CD8-positive, alpha-beta memory T cell (primary cell): ENCODE measurements around the gene LRRC2. TPM values are rescaled to one million over a fixed set of nuclear protein-coding genes. Genes with fewer than 3 reads are reported as not detected.

ENCODE experiments used
- CTCF ChIA-PET: fragments of 350-600 bp; sonication (Branson Sonifier 250); formaldehyde crosslinking; loops from one replicate; lab custom pipeline; 2021; ENCODE audit warnings: antibody characterized with exemption; lab: Charles Lee
- POLR2A ChIA-PET: fragments of 350-600 bp; sonication (Branson Sonifier 250); formaldehyde crosslinking; loops from one replicate; lab custom pipeline; 2021; ENCODE audit warnings: antibody characterized with exemption; lab: Charles Lee
- DNase-seq, 5 donors: peaks; one replicate each; pipeline versions ENCODE4 v3.0.0 to v3.0.0-alpha.2; 2020 to 2022; ENCODE audit warnings: mixed read lengths in 1 of 5
- H3K27ac ChIP-seq: one replicate; pipeline ENCODE4 v1.7.0; 2013; ENCODE audit warnings: low read depth, mild to moderate bottlenecking, low read length, moderate library complexity
- H3K27me3 ChIP-seq: 2 replicates; pipeline ENCODE4 v1.7.0; 2013; ENCODE audit warnings: low read length, mild to moderate bottlenecking; ENCODE audit not compliant: insufficient read depth, poor library complexity, severe bottlenecking
- H3K36me3 ChIP-seq: 2 replicates; pipeline ENCODE4 v1.7.0; 2013; ENCODE audit warnings: mild to moderate bottlenecking, low read length, moderate library complexity; ENCODE audit not compliant: insufficient read depth
- H3K4me1 ChIP-seq: 2 replicates; pipeline ENCODE4 v1.7.0; 2013; ENCODE audit warnings: mild to moderate bottlenecking, low read length, moderate library complexity; ENCODE audit not compliant: insufficient read depth
- H3K4me3 ChIP-seq: 2 replicates; pipeline ENCODE4 v1.7.0; 2013; ENCODE audit warnings: mild to moderate bottlenecking, low read length
- H3K9me3 ChIP-seq: 2 replicates; pipeline ENCODE4 v1.7.0; 2013; ENCODE audit warnings: mild to moderate bottlenecking, low read length
- H3K27ac Mint-ChIP-seq, 8 donors: one replicate each; pipeline ENCODE4 v1.8.0; 2020 to 2021; ENCODE audit warnings: mixed read lengths in 8 of 8, mild to moderate bottlenecking in 6 of 8, inconsistent platforms in 3 of 8, moderate library complexity in 3 of 8
- H3K27me3 Mint-ChIP-seq, 2 donors: one replicate each; pipeline ENCODE4 v1.8.0; 2020 to 2021; ENCODE audit warnings: mixed read lengths in 2 of 2, mild to moderate bottlenecking in 1 of 2, moderate library complexity in 1 of 2
- H3K36me3 Mint-ChIP-seq, 3 donors: one replicate each; pipeline ENCODE4 v1.8.0; 2020 to 2021; ENCODE audit warnings: mixed read lengths in 3 of 3, inconsistent platforms in 1 of 3, mild to moderate bottlenecking in 1 of 3
- H3K4me1 Mint-ChIP-seq, 3 donors: one replicate each; pipeline ENCODE4 v1.8.0; 2020 to 2021; ENCODE audit warnings: mixed read lengths in 3 of 3, inconsistent platforms in 1 of 3, mild to moderate bottlenecking in 1 of 3
- H3K4me3 Mint-ChIP-seq, 7 donors: one replicate each; pipeline ENCODE4 v1.8.0; 2020 to 2021; ENCODE audit warnings: mixed read lengths in 7 of 7, mild to moderate bottlenecking in 6 of 7, moderate library complexity in 4 of 7, inconsistent platforms in 2 of 7
- H3K9me3 Mint-ChIP-seq, 5 donors: one replicate each; pipeline ENCODE4 v1.8.0; 2020 to 2022; ENCODE audit warnings: mixed read lengths in 5 of 5, mild to moderate bottlenecking in 3 of 5, moderate library complexity in 2 of 5, inconsistent platforms in 1 of 5
- polyA plus RNA-seq: library from polyadenylated mRNA; unstranded; fragments of 300-500 nt; fragmentation: Illumina TruSeq; gene quantifications from one replicate; pipeline ENCODE4 v1.2.3, GENCODE V29; 2021
- total RNA-seq, 2 experiments: library from RNA; stranded (reverse); gene quantifications; one replicate each; pipeline ENCODE4 v1.2.3, GENCODE V29; 2021

The LRRC2 gene
- total RNA-seq = under 1 TPM; 0.04 TPM
- polyA plus RNA-seq = not detected

DNA sequence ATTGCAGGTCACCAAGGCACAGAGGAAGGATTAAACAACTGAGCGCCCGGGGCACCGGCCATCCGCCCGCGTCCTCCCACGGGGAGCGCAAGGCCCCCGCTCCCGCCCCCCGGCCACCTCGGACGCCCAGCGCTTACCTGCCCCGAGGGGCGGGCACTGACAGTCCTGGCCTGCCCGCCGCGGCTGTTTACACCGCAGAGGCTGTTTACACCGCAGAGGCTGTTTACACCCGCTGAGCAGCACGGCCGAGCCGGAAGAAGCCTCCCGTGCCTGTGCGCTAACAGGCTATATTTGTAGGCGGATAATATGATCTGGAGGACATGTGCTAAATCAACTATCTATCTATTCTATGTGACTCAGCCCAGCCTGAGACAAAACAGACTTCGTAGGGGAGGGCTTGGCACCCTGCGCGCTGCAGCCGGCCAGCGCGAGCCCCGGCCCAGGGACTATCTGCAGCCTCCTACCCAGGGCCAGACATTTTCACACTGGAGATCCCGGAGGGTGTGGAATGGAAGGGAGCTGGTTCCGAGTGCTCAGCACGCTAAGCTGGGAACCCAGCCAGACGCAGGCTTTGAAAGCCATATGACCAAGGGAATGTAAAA, at the start of gene LRRC2:
Gene LRRC2, minus strand, starts transcription at position 263 of the 602 bp plus-strand sequence. CDS start 14,711 bp downstream, outside the sequence.
- H3K27me3 ChIP-seq = peaks cover 14% of the 10 kb centered on the region
- no peak within 1 kb of the TSS for H3K27ac ChIP-seq
- Mint-ChIP-seq H3K4me1 (peaks cover 5 to 20% (median 15%) of the 10 kb centered on the region in 3 donors), H3K27ac (peak within 1 kb of the TSS in 3 of 8 donors; percentile 17 to 41 (median 26)), H3K36me3 (peaks cover 0 to 16% (median 4%) of the 10 kb centered on the region in 3 donors), H3K9me3 (no peaks in the 10 kb centered on the region), H3K27me3 (peaks cover 5 to 36% of the 10 kb centered on the region in 2 donors), H3K4me3 (peak within 1 kb of the TSS; percentile 49 to 80 (median 67))
- peaks cover 10% of the 10 kb centered on the region for H3K4me1 ChIP-seq
- ChIA-PET CTCF (interaction anchor here (3.6 kb wide), 1 partner anchor 78 kb away, joined by 21 read pairs; no protein-coding TSS in a partner anchor), POLR2A (no interaction called here)
- no peaks in the 10 kb centered on the region for H3K36me3 ChIP-seq
- H3K4me3 ChIP-seq = peak within 1 kb of the TSS; percentile 41
- H3K9me3 ChIP-seq = no peaks in the 10 kb centered on the region
- peak in 4 of 5 donors; percentile 12 to 57 (median 14) for DNase-seq

- ChIA-PET CTCF (interaction anchor here (1.5 to 2.0 kb wide), 2 partner anchors 13 to 15 kb away, joined by 3 to 6 read pairs; no protein-coding TSS in a partner anchor), POLR2A (no interaction called here)
- peaks cover 5% of the 10 kb centered on the region for H3K27me3 ChIP-seq
- no peaks in the 10 kb centered on the region for H3K36me3 ChIP-seq
- H3K4me3 ChIP-seq = no peak overlapping the region
- Mint-ChIP-seq H3K27ac (no peak overlapping the region), H3K36me3 (no peaks in the 10 kb centered on the region), H3K4me1 (no peaks in the 10 kb centered on the region), H3K9me3 (no peaks in the 10 kb centered on the region), H3K4me3 (no peak overlapping the region), H3K27me3 (peaks cover 17 to 58% of the 10 kb centered on the region in 2 donors)
- H3K9me3 ChIP-seq = no peaks in the 10 kb centered on the region
- no peaks in the 10 kb centered on the region for H3K4me1 ChIP-seq
- no peak for DNase-seq
- H3K27ac ChIP-seq = no peak overlapping the region
Observed at GRCh38 chr3:46615050-46615775, 49.1 kb upstream of the LRRC2 start.

DNA sequence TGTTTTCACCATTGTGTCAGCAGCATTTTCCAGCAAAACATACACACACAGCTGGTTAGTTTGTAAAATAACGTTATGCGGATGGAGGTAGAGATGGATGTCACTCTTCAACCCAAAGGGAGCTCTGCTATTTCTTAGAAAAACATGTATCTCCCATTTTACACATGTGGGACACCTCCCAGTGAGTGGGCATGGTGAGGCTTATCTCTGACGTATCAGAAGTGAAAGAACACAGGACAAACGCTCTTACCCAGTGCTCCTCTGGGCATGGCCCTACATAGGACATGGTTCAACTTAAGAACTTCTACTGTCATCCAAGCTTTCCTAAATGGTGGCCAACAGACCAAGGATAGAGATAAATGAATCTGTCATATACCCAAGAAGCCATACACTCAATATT, 48.3 kb upstream of the LRRC2 start:
- POLR2A ChIA-PET = no interaction called here
- no peak overlapping the region for H3K27ac Mint-ChIP-seq
- H3K4me3 Mint-ChIP-seq = no peak overlapping the region
- peaks cover 14 to 53% of the 10 kb centered on the region in 2 donors for H3K27me3 Mint-ChIP-seq
- no peaks in the 10 kb centered on the region for H3K36me3 ChIP-seq
- no peaks in the 10 kb centered on the region for H3K36me3 Mint-ChIP-seq
- no peak for DNase-seq
- no peaks in the 10 kb centered on the region for H3K9me3 ChIP-seq
- H3K4me1 ChIP-seq = no peaks in the 10 kb centered on the region
- CTCF ChIA-PET = interaction anchor here (1.5 to 2.0 kb wide), 2 partner anchors 13 to 15 kb away, joined by 3 to 6 read pairs; no protein-coding TSS in a partner anchor
- H3K4me1 Mint-ChIP-seq = no peaks in the 10 kb centered on the region
- H3K4me3 ChIP-seq = no peak overlapping the region
- no peaks in the 10 kb centered on the region for H3K9me3 Mint-ChIP-seq
- no peak overlapping the region for H3K27ac ChIP-seq
- peaks cover 5% of the 10 kb centered on the region for H3K27me3 ChIP-seq

GRCh38 chr3:46613313-46614005, 47.4 kb upstream of the LRRC2 start:
- H3K27me3 ChIP-seq = peaks cover 5% of the 10 kb centered on the region
- H3K4me3 Mint-ChIP-seq = no peak overlapping the region
- H3K27me3 Mint-ChIP-seq = peaks cover 10 to 46% of the 10 kb centered on the region in 2 donors
- H3K4me1 Mint-ChIP-seq = no peaks in the 10 kb centered on the region
- ChIA-PET POLR2A (no interaction called here), CTCF (interaction anchor here (2.0 kb wide), 1 partner anchor 16 kb away, joined by 6 read pairs; no protein-coding TSS in a partner anchor)
- no peaks in the 10 kb centered on the region for H3K36me3 ChIP-seq
- H3K27ac Mint-ChIP-seq = peak overlapping the region in 2 of 8 donors; percentile 9 to 74
- H3K27ac ChIP-seq = no peak overlapping the region
- no peak overlapping the region for H3K4me3 ChIP-seq
- no peak for DNase-seq
- H3K9me3 Mint-ChIP-seq = no peaks in the 10 kb centered on the region
- H3K36me3 Mint-ChIP-seq = no peaks in the 10 kb centered on the region
- no peaks in the 10 kb centered on the region for H3K9me3 ChIP-seq
- H3K4me1 ChIP-seq = no peaks in the 10 kb centered on the region

GRCh38 chr3:46612324-46612723, 46.2 kb upstream of the LRRC2 start, which contains the start of gene FAM240A:
TSS of gene FAM240A (plus strand) at chr3:46612525. CDS start at chr3:46612684, 159 bp downstream.
- Mint-ChIP-seq H3K4me3 (no peak within 1 kb of the TSS), H3K36me3 (no peaks in the 10 kb centered on the region), H3K27ac (no peak within 1 kb of the TSS), H3K4me1 (no peaks in the 10 kb centered on the region), H3K9me3 (no peaks in the 10 kb centered on the region), H3K27me3 (peaks cover 10 to 46% of the 10 kb centered on the region in 2 donors)
- ChIA-PET POLR2A (no interaction called here), CTCF (no interaction called here)
- no peak for DNase-seq
- Histone ChIP-seq H3K36me3 (no peaks in the 10 kb centered on the region), H3K4me3 (no peak within 1 kb of the TSS), H3K27me3 (peaks cover 5% of the 10 kb centered on the region), H3K27ac (no peak within 1 kb of the TSS), H3K4me1 (no peaks in the 10 kb centered on the region), H3K9me3 (no peaks in the 10 kb centered on the region)

GRCh38 chr3:46609944-46610722, 44.0 kb upstream of the LRRC2 start:
- Mint-ChIP-seq H3K27me3 (peaks cover 6 to 26% of the 10 kb centered on the region in 2 donors), H3K4me1 (no peaks in the 10 kb centered on the region), H3K36me3 (peaks cover 0 to 1% (median 0%) of the 10 kb centered on the region in 3 donors), H3K4me3 (no peak overlapping the region), H3K27ac (no peak overlapping the region), H3K9me3 (no peaks in the 10 kb centered on the region)
- no peaks in the 10 kb centered on the region for H3K4me1 ChIP-seq
- no peaks in the 10 kb centered on the region for H3K36me3 ChIP-seq
- H3K27ac ChIP-seq = no peak overlapping the region
- no peaks in the 10 kb centered on the region for H3K27me3 ChIP-seq
- no peak overlapping the region for H3K4me3 ChIP-seq
- DNase-seq = no peak
- ChIA-PET POLR2A (no interaction called here), CTCF (interaction anchor here (1.0 kb wide), 1 partner anchor 121 kb away, joined by 4 read pairs; no protein-coding TSS in a partner anchor)
- H3K9me3 ChIP-seq = no peaks in the 10 kb centered on the region

DNA sequence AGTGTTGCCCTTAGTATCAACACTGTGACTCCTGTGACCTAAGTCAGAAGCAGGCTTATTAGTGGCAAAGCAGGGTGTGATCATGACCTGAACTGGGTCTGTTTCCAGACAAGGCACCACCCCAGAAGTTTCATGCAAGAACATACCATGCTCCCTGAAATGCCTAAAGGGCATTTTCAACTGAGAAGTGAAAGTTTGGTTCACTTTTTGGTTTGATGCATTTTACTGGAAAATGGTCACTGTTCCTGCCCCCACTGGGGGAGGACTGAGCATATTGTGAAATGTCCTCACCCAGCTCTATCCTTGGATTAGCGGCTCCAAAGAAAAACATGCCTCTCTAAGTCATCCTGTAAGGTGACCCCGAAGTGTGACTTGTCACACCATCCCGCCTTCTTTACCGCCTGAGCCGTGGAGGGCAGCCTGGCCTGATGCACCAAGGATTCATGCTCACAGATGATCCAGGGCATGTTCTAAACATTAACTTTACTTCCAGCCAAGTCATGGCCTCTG, 43.2 kb upstream of the LRRC2 start:
- H3K36me3 ChIP-seq = no peaks in the 10 kb centered on the region
- Mint-ChIP-seq H3K4me1 (no peaks in the 10 kb centered on the region), H3K27me3 (peaks cover 6 to 20% of the 10 kb centered on the region in 2 donors), H3K27ac (no peak overlapping the region), H3K36me3 (peaks cover 0 to 1% (median 0%) of the 10 kb centered on the region in 3 donors), H3K9me3 (no peaks in the 10 kb centered on the region), H3K4me3 (no peak overlapping the region)
- no peaks in the 10 kb centered on the region for H3K4me1 ChIP-seq
- H3K27me3 ChIP-seq = no peaks in the 10 kb centered on the region
- no peak for DNase-seq
- no peak overlapping the region for H3K4me3 ChIP-seq
- no peak overlapping the region for H3K27ac ChIP-seq
- ChIA-PET POLR2A (no interaction called here), CTCF (interaction anchor here (1.0 kb wide), 1 partner anchor 120 kb away, joined by 4 read pairs; no protein-coding TSS in a partner anchor)
- no peaks in the 10 kb centered on the region for H3K9me3 ChIP-seq
